Tibial artery (tissue), 4 donors: Measurements from ENCODE around the gene GTF2A1L.
"Not testable (repeated sequence)": the region's sequence is repeated elsewhere in the genome, so short reads cannot be mapped to it uniquely, and the experiment has no call there.

ENCODE experiments used
- DNase-seq, 2 donors: peaks; one replicate each; pipeline ENCODE4 v3.0.0-alpha.2; 2019
- H3K27ac ChIP-seq, 2 donors: fragments of 200-600 bp; sonication (generic) in 1 of 2; 1 replicate in 1 of 2; 2 replicates in 1 of 2; pipeline ENCODE4 v1.5.1; 2018 to 2019; ENCODE audit warnings: mild to moderate bottlenecking in 1 of 2
- H3K27me3 ChIP-seq, 2 donors: fragments of 200-600 bp; sonication (generic) in 1 of 2; one replicate each; pipeline versions ENCODE4 v1.5.1 to v1.6.0; 2016 to 2019
- H3K36me3 ChIP-seq, 3 donors: fragments of 200-600 bp; sonication (generic) in 2 of 3; one replicate each; pipeline ENCODE4 v1.5.1; 2016 to 2019; ENCODE audit warnings: mild to moderate bottlenecking in 2 of 3
- H3K4me1 ChIP-seq, 4 donors: fragments of 200-600 bp; sonication (generic) in 2 of 4; 1 replicate in 3 of 4; 2 replicates in 1 of 4; pipeline ENCODE4 v1.5.1; 2016 to 2019
- H3K4me3 ChIP-seq, 2 donors: fragments of 200-600 bp; sonication (generic) in 1 of 2; 1 replicate in 1 of 2; 2 replicates in 1 of 2; pipeline ENCODE4 v1.5.1; 2018 to 2019; ENCODE audit warnings: mild to moderate bottlenecking in 2 of 2
- H3K9me3 ChIP-seq, 3 donors: fragments of 200-600 bp; sonication (generic) in 1 of 3; one replicate each; pipeline ENCODE4 v1.5.1; 2016 to 2019
- CTCF ChIP-seq, 2 experiments: fragments of 200-600 bp in 1 of 2; fragments of 450-650 bp in 1 of 2; IDR thresholded peaks; one replicate each; pipeline ENCODE4 v1.5.1; 2017 to 2019; ENCODE audit warnings: antibody characterized with exemption in 2 of 2, mild to moderate bottlenecking in 1 of 2, moderate library complexity in 1 of 2
- intact Hi-C: fragments of 100-400 bp; cut with DNase I; formaldehyde crosslinking; loops from one replicate; pipeline ENCODE4 v1.15.0; 2023; ENCODE audit warnings: low total_unique reads

Gene GTF2A1L

GRCh38 chr2:48693066-48693465 is 75.4 kb downstream of the GTF2A1L start:
- intact Hi-C loops = no loop called here
- no peaks in the 10 kb centered on the region for H3K36me3 ChIP-seq
- H3K27ac ChIP-seq = no peak overlapping the region
- H3K9me3 ChIP-seq = no peaks in the 10 kb centered on the region
- no peaks in the 10 kb centered on the region for H3K27me3 ChIP-seq
- TF ChIP-seq CTCF (IDR thresholded peaks at IDR 0.05) = no peak
- H3K4me1 ChIP-seq = no peaks in the 10 kb centered on the region
- no peak for DNase-seq
- no peak overlapping the region for H3K4me3 ChIP-seq

GRCh38 chr2:48693645-48694044 is 76.0 kb downstream of the GTF2A1L start:
- H3K9me3 ChIP-seq = no peaks in the 10 kb centered on the region
- no peak overlapping the region for H3K4me3 ChIP-seq
- H3K27ac ChIP-seq = no peak overlapping the region
- TF ChIP-seq CTCF (IDR thresholded peaks at IDR 0.05) = no peak
- intact Hi-C loops = no loop called here
- no peaks in the 10 kb centered on the region for H3K27me3 ChIP-seq
- no peaks in the 10 kb centered on the region for H3K36me3 ChIP-seq
- H3K4me1 ChIP-seq = no peaks in the 10 kb centered on the region
- DNase-seq = no peak

GRCh38 chr2:48694149-48694548 is 76.5 kb downstream of the GTF2A1L start:
- TF ChIP-seq CTCF (IDR thresholded peaks at IDR 0.05) = no peak
- H3K36me3 ChIP-seq = no peaks in the 10 kb centered on the region
- intact Hi-C loops = no loop called here
- no peaks in the 10 kb centered on the region for H3K9me3 ChIP-seq
- DNase-seq = no peak
- H3K27me3 ChIP-seq = no peaks in the 10 kb centered on the region
- H3K4me1 ChIP-seq = no peaks in the 10 kb centered on the region
- no peak overlapping the region for H3K27ac ChIP-seq
- H3K4me3 ChIP-seq = no peak overlapping the region

- Histone ChIP-seq H3K27me3 (no peaks in the 10 kb centered on the region), H3K9me3 (no peaks in the 10 kb centered on the region), H3K27ac (no peak overlapping the region), H3K4me1 (no peaks in the 10 kb centered on the region), H3K4me3 (no peak overlapping the region), H3K36me3 (no peaks in the 10 kb centered on the region)
- intact Hi-C loops = no loop called here
- no peak for TF ChIP-seq CTCF (IDR thresholded peaks at IDR 0.05)
- no peak for DNase-seq
Measured at GRCh38 chr2:48695991-48696390, 78.3 kb downstream of the GTF2A1L start.

- Histone ChIP-seq H3K27ac (no peak overlapping the region), H3K36me3 (no peaks in the 10 kb centered on the region), H3K4me1 (no peaks in the 10 kb centered on the region), H3K9me3 (no peaks in the 10 kb centered on the region), H3K4me3 (no peak overlapping the region), H3K27me3 (no peaks in the 10 kb centered on the region)
- intact Hi-C loops = no loop called here
- no peak for DNase-seq
- TF ChIP-seq CTCF (IDR thresholded peaks at IDR 0.05) = no peak
Measured at GRCh38 chr2:48696881-48697280, 79.2 kb downstream of the GTF2A1L start.

GRCh38 chr2:48699348-48699930 is 81.8 kb downstream of the GTF2A1L start:
- no peak for DNase-seq
- Histone ChIP-seq H3K27ac (no peak overlapping the region), H3K9me3 (no peaks in the 10 kb centered on the region), H3K27me3 (no peaks in the 10 kb centered on the region), H3K36me3 (no peaks in the 10 kb centered on the region), H3K4me1 (no peaks in the 10 kb centered on the region), H3K4me3 (no peak overlapping the region)
- intact Hi-C loops = no loop called here
- TF ChIP-seq CTCF (IDR thresholded peaks at IDR 0.05) = no peak

GRCh38 chr2:48703621-48704020 is 86.0 kb downstream of the GTF2A1L start:
- H3K27me3 ChIP-seq, H3K4me1 ChIP-seq, intact Hi-C loops, H3K36me3 ChIP-seq, H3K9me3 ChIP-seq, H3K4me3 ChIP-seq, DNase-seq, H3K27ac ChIP-seq: not testable (repeated sequence)
